ENCODE results near the gene RNF26. TPM values are rescaled to one million over a fixed set of nuclear protein-coding genes. Genes with fewer than 3 reads are reported as not detected.

The RNF26 gene
- total and polyA plus RNA-seq, 10 of the 15 experiments (the other 5 are each of a cell fraction or from before 2014, with no cell fraction given) = 2.8 to 54.5 (median 17.7) TPM

DNA sequence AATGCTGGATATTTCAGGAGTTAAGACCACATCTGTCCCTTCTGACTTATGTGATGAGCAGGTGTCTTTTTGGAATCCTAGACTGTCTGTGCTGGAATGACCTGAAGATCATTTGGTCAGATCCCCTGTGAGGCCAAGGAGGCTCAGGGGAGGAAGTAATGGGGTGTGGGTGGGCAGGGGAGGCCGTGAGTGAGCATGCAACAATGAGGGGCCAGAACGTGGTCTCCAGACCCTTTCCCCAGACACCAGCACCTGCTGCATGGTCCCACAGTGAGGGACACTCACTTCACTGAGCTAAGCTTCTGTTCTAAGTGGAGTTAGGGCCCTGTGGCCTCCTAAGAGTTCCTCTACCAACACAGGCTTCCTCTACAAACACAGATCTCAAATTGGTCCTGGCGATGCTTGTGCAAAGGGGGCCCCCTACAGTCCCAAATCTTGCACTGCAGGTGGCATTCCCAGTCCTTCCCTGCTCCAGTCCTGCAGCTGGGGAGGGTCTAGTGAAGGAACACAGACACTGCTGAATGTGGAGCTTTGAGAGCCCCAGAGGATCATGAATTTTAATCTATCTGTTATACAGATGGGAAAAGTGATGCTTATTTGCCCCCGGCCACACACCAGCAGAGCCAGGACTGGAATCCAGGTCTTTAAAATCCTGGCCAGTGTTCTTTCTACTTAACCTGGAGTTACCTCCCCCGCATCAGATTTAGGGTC, 39.7 kb downstream of the RNF26 start:
- Histone ChIP-seq H3K4me2 (ENCODE audit: control insufficient read depth, insufficient read depth) (no peak overlapping the region), H3K4me3 (no peak overlapping the region), H2AFZ (ENCODE audit: control insufficient read depth, low read depth, low read length) (no peak overlapping the region), H3K9ac (ENCODE audit: control insufficient read depth, insufficient read depth, low read length) (no peak overlapping the region), H3K4me1 (ENCODE audit: control insufficient read depth, insufficient read depth, low read length) (no peaks in the 10 kb centered on the region), H3K9me3 (replicated peaks; ENCODE audit: control insufficient read depth, insufficient read depth, low read length) (no peaks in the 10 kb centered on the region), H3K27ac (ENCODE audit: control insufficient read depth, insufficient read depth) (no peak overlapping the region), H3K36me3 (ENCODE audit: control insufficient read depth in 2 of 2, insufficient read depth in 2 of 2, low read length in 1 of 2) (no peaks in the 10 kb centered on the region), H3K79me2 (ENCODE audit: control insufficient read depth, insufficient read depth, low read length) (no peaks in the 10 kb centered on the region), H3K27me3 (replicated peaks in 1 of 2; ENCODE audit: control insufficient read depth in 2 of 2, insufficient read depth in 2 of 2, low read length in 1 of 2) (peaks cover 0 to 3% of the 10 kb centered on the region in 2 experiments; a peak in 2 of 4 replicates), H4K20me1 (ENCODE audit: control insufficient read depth, insufficient read depth) (no peaks in the 10 kb centered on the region)
- intact Hi-C loops (cut with micrococcal nuclease; ENCODE audit: unreplicated experiment) = no loop called here
- CTCF ChIA-PET = interaction anchor here (1.0 to 17.9 kb wide), 14 partner anchors 9 to 101 kb away, joined by 3 to 183 read pairs (median 4); no protein-coding TSS in a partner anchor
- POLR2A ChIA-PET = no interaction called here
- in situ Hi-C loops (cut with MboI) = no loop called here
- DNase-seq (ENCODE audit: low read depth, low spot score) (no peak), FAIRE-seq (peak; percentile 84), ATAC-seq (peak; percentile 51)
- RAD21 ChIA-PET (ENCODE audit: unreplicated experiment) = interaction anchor here (0.6 to 5.1 kb wide), 7 partner anchors 12 to 103 kb away, joined by 3 to 47 read pairs (median 7); no protein-coding TSS in a partner anchor
- no TSS peak for BruUV-seq (replicated peaks)
- TF ChIP-seq RCOR1 (conservative IDR thresholded peaks at IDR 0.05; ENCODE audit: low read depth, low read length) (no peak), YY1 (IDR thresholded peaks at IDR 0.05; ENCODE audit: low read depth, low read length) (0 out of 2 replicates have a peak, but pooled peaks have one; percentile 16), SMC3 (IDR thresholded peaks at IDR 0.05; ENCODE audit: borderline replicate concordance, low read length) (peak; percentile 40; the same call in 1 of the 2 replicates), FOXK2 (IDR thresholded peaks at IDR 0.05) (no peak), MTA2 (IDR thresholded peaks at IDR 0.05; ENCODE audit: low read depth) (no peak), RAD21 (IDR thresholded peaks at IDR 0.05; ENCODE audit: insufficient read depth, low read depth, low read length) (peak; percentile 81), CHD1 (IDR thresholded peaks at IDR 0.05; ENCODE audit: low read depth, low read length) (no peak), IKZF1 (conservative IDR thresholded peaks at IDR 0.05) (peak; percentile 23; the same call in 1 of the 2 replicates)
- TF ChIP-seq, protein P1, sequence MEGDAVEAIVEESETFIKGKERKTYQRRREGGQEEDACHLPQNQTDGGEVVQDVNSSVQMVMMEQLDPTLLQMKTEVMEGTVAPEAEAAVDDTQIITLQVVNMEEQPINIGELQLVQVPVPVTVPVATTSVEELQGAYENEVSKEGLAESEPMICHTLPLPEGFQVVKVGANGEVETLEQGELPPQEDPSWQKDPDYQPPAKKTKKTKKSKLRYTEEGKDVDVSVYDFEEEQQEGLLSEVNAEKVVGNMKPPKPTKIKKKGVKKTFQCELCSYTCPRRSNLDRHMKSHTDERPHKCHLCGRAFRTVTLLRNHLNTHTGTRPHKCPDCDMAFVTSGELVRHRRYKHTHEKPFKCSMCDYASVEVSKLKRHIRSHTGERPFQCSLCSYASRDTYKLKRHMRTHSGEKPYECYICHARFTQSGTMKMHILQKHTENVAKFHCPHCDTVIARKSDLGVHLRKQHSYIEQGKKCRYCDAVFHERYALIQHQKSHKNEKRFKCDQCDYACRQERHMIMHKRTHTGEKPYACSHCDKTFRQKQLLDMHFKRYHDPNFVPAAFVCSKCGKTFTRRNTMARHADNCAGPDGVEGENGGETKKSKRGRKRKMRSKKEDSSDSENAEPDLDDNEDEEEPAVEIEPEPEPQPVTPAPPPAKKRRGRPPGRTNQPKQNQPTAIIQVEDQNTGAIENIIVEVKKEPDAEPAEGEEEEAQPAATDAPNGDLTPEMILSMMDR (IDR thresholded peaks at IDR 0.05 in 2 of 3, conservative IDR thresholded peaks at IDR 0.05 in 1 of 3; ENCODE audit: control insufficient read depth in 2 of 3, extremely low read depth in 1 of 3, insufficient read depth in 1 of 3, low read depth in 3 of 3, low read length in 3 of 3) = peak; percentile 71 to 78 (median 76); a peak in 5 of 6 replicates
- SMC1A ChIA-PET (ENCODE audit: uncharacterized antibody, unreplicated experiment) = interaction anchor here (1.6 to 5.5 kb wide), 2 partner anchors 18 to 36 kb away, joined by 5 to 31 read pairs; no protein-coding TSS in a partner anchor
- WGBS (ENCODE audit: insufficient coverage, insufficient replicate concordance, low lambda C conversion rate, missing lambda C conversion rate) = 50% methylated on average over 5 of the region's 5 CpGs
